Measurements from ENCODE around the gene PARD3. TPM values are rescaled to one million over a fixed set of nuclear protein-coding genes. Genes with fewer than 3 reads are reported as not detected.
A peak's percentile ranks its signal among the peaks of the same experiment; 100 is the strongest.

The PARD3 gene
- total and polyA plus RNA-seq, 12 donors = 17.0 to 93.8 (median 47.3) TPM

- TF ChIP-seq POLR2A (IDR thresholded peaks at IDR 0.05) (no peak), CTCF (IDR thresholded peaks at IDR 0.05) (no peak)
- Histone ChIP-seq H3K36me3 (replicated peaks in 1 of 2) (no peaks in the 10 kb centered on the region), H3K27ac (no peak overlapping the region), H3K4me1 (replicated peaks in 1 of 2) (peaks cover 0 to 16% of the 10 kb centered on the region in 2 donors), H3K9me3 (replicated peaks in 1 of 3) (no peaks in the 10 kb centered on the region), H3K27me3 (no peaks in the 10 kb centered on the region), H3K4me3 (no peak overlapping the region)
- 86 to 91% (median 90%) methylated on average over 4 of the region's 4 CpGs for WGBS, 4 donors
- DNase-seq = no peak
- intact Hi-C loops (cut with DNase I) = no loop called here
These were observed 411.6 kb downstream of the PARD3 start for GRCh38 chr10:34403512-34403911.

GRCh38 chr10:34400075-34400474, 415.0 kb downstream of the PARD3 start:
- intact Hi-C loops (cut with DNase I) = no loop called here
- Histone ChIP-seq H3K27me3 (no peaks in the 10 kb centered on the region), H3K27ac (no peak overlapping the region), H3K36me3 (replicated peaks in 1 of 2) (no peaks in the 10 kb centered on the region), H3K9me3 (replicated peaks in 1 of 3) (no peaks in the 10 kb centered on the region), H3K4me1 (replicated peaks in 1 of 2) (peaks cover 0 to 10% of the 10 kb centered on the region in 2 donors), H3K4me3 (no peak overlapping the region)
- DNase-seq = no peak
- TF ChIP-seq CTCF (IDR thresholded peaks at IDR 0.05) (no peak), POLR2A (IDR thresholded peaks at IDR 0.05) (no peak)
- 89 to 93% (median 91%) methylated on average over 3 of the region's 3 CpGs for WGBS, 4 donors

- 77 to 83% (median 79%) methylated on average over 7 of the region's 7 CpGs for WGBS, 4 donors
- DNase-seq = no peak
- Histone ChIP-seq H3K27me3 (no peaks in the 10 kb centered on the region), H3K36me3 (replicated peaks in 1 of 2) (no peaks in the 10 kb centered on the region), H3K27ac (no peak overlapping the region), H3K4me3 (no peak overlapping the region), H3K9me3 (replicated peaks in 1 of 3) (no peaks in the 10 kb centered on the region), H3K4me1 (replicated peaks in 1 of 2) (peaks cover 0 to 10% of the 10 kb centered on the region in 2 donors)
- intact Hi-C loops (cut with DNase I) = no loop called here
- TF ChIP-seq CTCF (IDR thresholded peaks at IDR 0.05) (no peak), POLR2A (IDR thresholded peaks at IDR 0.05) (no peak)
These were observed 416.1 kb downstream of the PARD3 start for GRCh38 chr10:34399013-34399412.

- Histone ChIP-seq H3K27ac (peak overlapping the region in 1 of 5 donors; percentile 7), H3K9me3 (replicated peaks in 1 of 3) (no peaks in the 10 kb centered on the region), H3K4me3 (no peak overlapping the region), H3K27me3 (no peaks in the 10 kb centered on the region), H3K36me3 (replicated peaks in 1 of 2) (no peaks in the 10 kb centered on the region), H3K4me1 (replicated peaks in 1 of 2) (peaks cover 0 to 10% of the 10 kb centered on the region in 2 donors)
- WGBS, 4 donors = 40 to 53% (median 48%) methylated on average over 1 of the region's 1 CpG
- TF ChIP-seq CTCF (IDR thresholded peaks at IDR 0.05) (no peak), POLR2A (IDR thresholded peaks at IDR 0.05) (no peak)
- intact Hi-C loops (cut with DNase I) = no loop called here
- DNase-seq = no peak
These were observed 417.8 kb downstream of the PARD3 start for GRCh38 chr10:34397324-34397723.
